HepG2 (cell line): ENCODE results near the gene PEBP1. TPM values are rescaled to one million over a fixed set of nuclear protein-coding genes. Genes with fewer than 3 reads are reported as not detected.
A peak's percentile ranks its signal among the peaks of the same experiment; 100 is the strongest.

Experiments
- BHLHE40 ChIP-seq: IDR thresholded peaks from 2 replicates; pipeline ENCODE4 v1.6.1; 2011; ENCODE audit warnings: low read length, improper control_type of control experiment
- HMGXB3 ChIP-seq: sonication (generic); formaldehyde crosslinking; IDR thresholded peaks from 2 replicates; pipeline ENCODE4 v1.4.0; 2020; ENCODE audit warnings: missing genetic modification reagents, borderline replicate concordance
- SNRNP70 ChIP-seq: fragments of 200-400 bp; formaldehyde crosslinking; IDR thresholded peaks from 2 replicates; pipeline ENCODE4 v1.6.1; 2017; ENCODE audit warnings: mild to moderate bottlenecking, low read depth, low read length, moderate library complexity
- ZNF138 ChIP-seq: sonication (generic); formaldehyde crosslinking; IDR thresholded peaks from 2 replicates; pipeline ENCODE4 v1.5.0; 2020; ENCODE audit warnings: mild to moderate bottlenecking, low read depth, missing genetic modification reagents
- ZNF264 ChIP-seq: sonication (generic); formaldehyde crosslinking; IDR thresholded peaks from 2 replicates; pipeline ENCODE4 v1.4.0; 2020; ENCODE audit warnings: missing genetic modification reagents
- polyA plus RNA-seq, 8 experiments: library from polyadenylated mRNA; depleted of rRNA in 3 of 8; stranded (reverse) in 7 of 8; unstranded in 1 of 8; fragments of >200 nt; fragmentation: Illumina TruSeq in 4 of 8; extraction: Trizol in 4 of 8; gene quantifications; 2 replicates each; pipeline versions ENCODE4 v1.2.1 to v1.2.3, GENCODE V29; 2011 to 2016; ENCODE audit warnings: low read depth in 4 of 8, missing spikeins in 1 of 8, mixed read lengths in 1 of 8; ENCODE audit not compliant: insufficient read depth in 1 of 8
- total RNA-seq, 5 experiments: library from RNA; depleted of rRNA; stranded (reverse); fragments of >200 nt; fragmentation: Illumina TruSeq; extraction: Trizol; gene quantifications; 2 replicates each; pipeline ENCODE4 v1.2.3, GENCODE V29; 2016; ENCODE audit warnings: low read depth in 1 of 5
- TF ChIP-seq, protein P1 (sequence below): sonication (generic); formaldehyde crosslinking; IDR thresholded peaks from 2 replicates; pipeline ENCODE4 v1.4.0; 2020; ENCODE audit warnings: mild to moderate bottlenecking, missing genetic modification reagents

The PEBP1 gene
- total and polyA plus RNA-seq, 2 of the 13 experiments (the other 11 are each of a cell fraction or from before 2014, with no cell fraction given) = 538 to 1,505 TPM

GRCh38 chr12:118135788-118136558 is at the start of gene PEBP1 (continued):
- peak; percentile 53; the same call in 1 of the 2 replicates for TF ChIP-seq HMGXB3
- TF ChIP-seq, protein P1, sequence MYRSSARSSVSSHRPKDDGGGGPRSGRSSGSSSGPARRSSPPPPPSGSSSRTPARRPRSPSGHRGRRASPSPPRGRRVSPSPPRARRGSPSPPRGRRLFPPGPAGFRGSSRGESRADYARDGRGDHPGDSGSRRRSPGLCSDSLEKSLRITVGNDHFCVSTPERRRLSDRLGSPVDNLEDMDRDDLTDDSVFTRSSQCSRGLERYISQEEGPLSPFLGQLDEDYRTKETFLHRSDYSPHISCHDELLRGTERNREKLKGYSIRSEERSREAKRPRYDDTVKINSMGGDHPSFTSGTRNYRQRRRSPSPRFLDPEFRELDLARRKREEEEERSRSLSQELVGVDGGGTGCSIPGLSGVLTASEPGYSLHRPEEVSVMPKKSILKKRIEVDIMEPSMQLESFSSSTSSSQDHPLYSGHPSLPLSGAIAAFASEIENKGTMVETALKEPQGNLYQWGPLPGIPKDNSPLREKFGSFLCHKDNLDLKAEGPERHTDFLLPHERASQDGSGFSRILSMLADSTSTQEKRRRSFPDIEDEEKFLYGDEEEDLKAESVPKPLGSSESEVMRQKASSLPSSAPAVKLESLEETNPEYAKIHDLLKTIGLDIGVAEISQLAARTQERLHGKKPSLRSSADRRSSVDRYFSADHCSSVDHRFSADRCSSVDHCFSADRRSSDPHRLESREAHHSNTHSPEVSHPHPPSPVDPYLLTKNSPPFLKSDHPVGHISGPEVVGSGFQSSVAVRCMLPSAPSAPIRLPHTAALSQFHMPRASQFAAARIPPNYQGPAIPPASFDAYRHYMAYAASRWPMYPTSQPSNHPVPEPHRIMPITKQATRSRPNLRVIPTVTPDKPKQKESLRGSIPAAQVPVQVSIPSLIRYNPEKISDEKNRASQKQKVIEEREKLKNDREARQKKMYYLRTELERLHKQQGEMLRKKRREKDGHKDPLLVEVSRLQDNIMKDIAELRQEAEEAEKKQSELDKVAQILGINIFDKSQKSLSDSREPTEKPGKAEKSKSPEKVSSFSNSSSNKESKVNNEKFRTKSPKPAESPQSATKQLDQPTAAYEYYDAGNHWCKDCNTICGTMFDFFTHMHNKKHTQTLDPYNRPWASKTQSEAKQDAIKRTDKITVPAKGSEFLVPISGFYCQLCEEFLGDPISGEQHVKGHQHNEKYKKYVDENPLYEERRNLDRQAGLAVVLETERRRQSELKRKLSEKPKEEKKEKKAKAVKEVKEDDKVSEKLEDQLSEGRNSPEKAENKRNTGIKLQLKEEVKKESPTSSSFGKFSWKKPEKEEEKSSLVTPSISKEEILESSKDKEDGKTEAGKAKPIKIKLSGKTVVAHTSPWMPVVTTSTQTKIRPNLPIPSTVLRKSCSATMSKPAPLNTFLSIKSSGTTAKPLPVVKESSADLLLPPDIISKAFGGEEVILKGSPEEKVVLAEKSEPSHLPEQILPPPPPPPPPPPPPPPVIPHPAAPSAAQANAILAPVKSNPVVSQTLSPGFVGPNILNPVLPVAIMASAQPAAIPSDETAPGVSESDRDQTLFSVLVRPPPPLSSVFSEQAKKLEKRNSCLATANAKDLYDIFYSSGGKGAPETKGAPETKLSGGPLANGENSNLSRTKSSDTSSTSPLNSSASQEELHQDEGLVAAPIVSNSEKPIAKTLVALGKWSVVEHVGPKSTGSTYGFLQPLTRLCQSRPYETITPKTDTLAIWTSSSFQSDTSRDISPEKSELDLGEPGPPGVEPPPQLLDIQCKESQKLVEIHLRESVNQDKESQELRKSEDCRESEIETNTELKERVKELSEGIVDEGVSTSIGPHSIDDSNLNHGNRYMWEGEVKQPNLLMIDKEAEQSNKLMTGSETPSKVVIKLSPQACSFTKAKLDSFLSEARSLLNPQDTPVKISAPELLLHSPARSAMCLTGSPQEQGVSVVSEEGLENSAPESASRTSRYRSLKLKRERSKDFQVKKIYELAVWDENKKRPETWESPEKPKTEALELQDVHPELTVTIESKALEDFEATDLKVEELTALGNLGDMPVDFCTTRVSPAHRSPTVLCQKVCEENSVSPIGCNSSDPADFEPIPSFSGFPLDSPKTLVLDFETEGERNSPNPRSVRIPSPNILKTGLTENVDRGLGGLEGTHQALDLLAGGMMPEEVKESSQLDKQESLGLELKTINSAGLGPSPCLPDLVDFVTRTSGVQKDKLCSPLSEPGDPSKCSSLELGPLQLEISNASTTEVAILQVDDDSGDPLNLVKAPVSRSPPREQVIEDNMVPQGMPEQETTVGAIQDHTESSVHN (CRISPR knock-in tag) = peak; percentile 58; the same call in 1 of the 2 replicates
- TF ChIP-seq ZNF264 (CRISPR knock-in tag) = peak; percentile 53
- TF ChIP-seq SNRNP70 = no peak
- peak; percentile 95 for TF ChIP-seq ZNF138 (CRISPR knock-in tag)
- peak; percentile 69 for TF ChIP-seq BHLHE40
